H1 (cell line): ENCODE data around the gene WFDC1.

ENCODE experiments used
- CTCF ChIP-seq, 3 experiments: IDR thresholded peaks; 1 replicate in 2 of 3; 2 replicates in 1 of 3; pipeline versions ENCODE4 v1.5.1 to v1.6.1; 2011; ENCODE audit warnings: low read length in 3 of 3, mild to moderate bottlenecking in 3 of 3, inconsistent platforms in 2 of 3, low read depth in 1 of 3, moderate library complexity in 1 of 3; ENCODE audit not compliant: insufficient read depth in 1 of 3; ENCODE audit errors: control extremely low read depth in 1 of 3
- EGR1 ChIP-seq: IDR thresholded peaks from 2 replicates; pipeline ENCODE4 v1.6.1; 2011; ENCODE audit warnings: low read depth, low read length, borderline replicate concordance
- POU5F1 ChIP-seq: IDR thresholded peaks from 2 replicates; pipeline ENCODE4 v1.6.1; 2011; ENCODE audit warnings: low read depth, mild to moderate bottlenecking, low read length, moderate library complexity

GRCh38 chr16:84271037-84271436 lies 23.6 kb upstream of the WFDC1 start:
- TF ChIP-seq EGR1, result no peak
- TF ChIP-seq CTCF (IDR thresholded peaks at IDR 0.05; ENCODE audit: control extremely low read depth in 1 of 3, insufficient read depth in 1 of 3, low read depth in 1 of 3, low read length in 3 of 3), result no peak
- TF ChIP-seq POU5F1, result no peak
